PC-9 (cell line): ENCODE results near the gene LLCFC1.

Experiments used
- EZH2 ChIP-seq: fragments of 200-600 bp; sonication (generic); IDR thresholded peaks from 2 replicates; pipeline ENCODE4 v1.8.0; 2017; ENCODE audit warnings: antibody characterized with exemption, low read depth
- TF ChIP-seq, protein P1 (sequence below): fragments of 200-600 bp; sonication (generic); conservative IDR thresholded peaks from 2 replicates; pipeline ENCODE4 v1.6.1; 2017; ENCODE audit warnings: mixed run types, antibody characterized with exemption, mild to moderate bottlenecking, moderate library complexity

DNA sequence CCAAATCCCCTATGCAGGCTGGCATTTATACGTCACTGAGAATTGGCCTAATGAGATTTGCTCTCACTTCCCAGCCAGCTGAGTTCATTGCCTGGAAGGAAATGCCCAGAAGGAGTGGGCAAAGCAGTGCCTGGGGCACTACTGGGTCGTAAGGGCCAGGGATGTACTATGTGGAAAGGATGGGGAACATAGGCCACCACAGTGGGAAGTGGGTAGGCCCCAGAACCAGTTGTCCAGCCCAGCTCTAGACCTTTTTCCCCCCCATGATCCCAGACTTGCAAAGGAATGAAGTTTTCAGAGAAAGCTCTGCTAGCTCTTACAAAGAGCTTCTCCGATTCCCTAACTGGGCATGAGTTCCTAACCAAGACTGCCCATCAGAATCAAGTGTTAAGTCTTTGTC, 19.6 kb upstream of the LLCFC1 start:
- TF ChIP-seq, protein P1, sequence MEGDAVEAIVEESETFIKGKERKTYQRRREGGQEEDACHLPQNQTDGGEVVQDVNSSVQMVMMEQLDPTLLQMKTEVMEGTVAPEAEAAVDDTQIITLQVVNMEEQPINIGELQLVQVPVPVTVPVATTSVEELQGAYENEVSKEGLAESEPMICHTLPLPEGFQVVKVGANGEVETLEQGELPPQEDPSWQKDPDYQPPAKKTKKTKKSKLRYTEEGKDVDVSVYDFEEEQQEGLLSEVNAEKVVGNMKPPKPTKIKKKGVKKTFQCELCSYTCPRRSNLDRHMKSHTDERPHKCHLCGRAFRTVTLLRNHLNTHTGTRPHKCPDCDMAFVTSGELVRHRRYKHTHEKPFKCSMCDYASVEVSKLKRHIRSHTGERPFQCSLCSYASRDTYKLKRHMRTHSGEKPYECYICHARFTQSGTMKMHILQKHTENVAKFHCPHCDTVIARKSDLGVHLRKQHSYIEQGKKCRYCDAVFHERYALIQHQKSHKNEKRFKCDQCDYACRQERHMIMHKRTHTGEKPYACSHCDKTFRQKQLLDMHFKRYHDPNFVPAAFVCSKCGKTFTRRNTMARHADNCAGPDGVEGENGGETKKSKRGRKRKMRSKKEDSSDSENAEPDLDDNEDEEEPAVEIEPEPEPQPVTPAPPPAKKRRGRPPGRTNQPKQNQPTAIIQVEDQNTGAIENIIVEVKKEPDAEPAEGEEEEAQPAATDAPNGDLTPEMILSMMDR: no peak
- TF ChIP-seq EZH2: no peak
